ENCODE measurements around the gene ZNF662. TPM values are rescaled to one million over a fixed set of nuclear protein-coding genes. Genes with fewer than 3 reads are reported as not detected.

The ZNF662 gene
- total and polyA plus RNA-seq, 2 of the 8 experiments (the other 6 are each of a cell fraction or from before 2014, with no cell fraction given), result 0.03 TPM; not detected in 1

- POLR2A ChIA-PET (ENCODE audit: partially characterized antibody), result interaction anchor here (2.3 kb wide), 1 partner anchor 16 kb away, joined by 7 read pairs; the partner anchor contains the start of gene GASK1A
- H2BK5ac ChIP-seq (ENCODE audit: low read depth, low read length), result no peak overlapping the region
- no peak overlapping the region for H3K4me3 ChIP-seq (ENCODE audit: extremely low read depth in 1 of 4, insufficient read depth in 2 of 4, low read depth in 3 of 4, low read length in 4 of 4)
- TF ChIP-seq PHF8 (conservative IDR thresholded peaks at IDR 0.05; ENCODE audit: low read depth, low read length), result no peak
- no peak for TF ChIP-seq SUZ12 (IDR thresholded peaks at IDR 0.05; ENCODE audit: low read length)
- no peak for TF ChIP-seq EP300 (IDR thresholded peaks at IDR 0.05; ENCODE audit: borderline replicate concordance in 1 of 2, low read depth in 2 of 2, low read length in 2 of 2)
- no peak for TF ChIP-seq CTCF (IDR thresholded peaks at IDR 0.05; ENCODE audit: control extremely low read depth in 1 of 3, insufficient read depth in 1 of 3, low read depth in 1 of 3, low read length in 3 of 3)
- TF ChIP-seq CREB1 (IDR thresholded peaks at IDR 0.05), result no peak
- no peak for TF ChIP-seq KDM4A (IDR thresholded peaks at IDR 0.05; ENCODE audit: low read depth, low read length, severe bottlenecking)
- TF ChIP-seq SAP30 (IDR thresholded peaks at IDR 0.05; ENCODE audit: insufficient read depth, insufficient replicate concordance, low read length), result no peak
- no peak for TF ChIP-seq NRF1 (IDR thresholded peaks at IDR 0.05; ENCODE audit: low read depth, low read length)
- no peak for TF ChIP-seq CHD1 (IDR thresholded peaks at IDR 0.05; ENCODE audit: low read depth, low read length)
- TF ChIP-seq TAF1 (IDR thresholded peaks at IDR 0.05; ENCODE audit: low read depth, low read length), result no peak
- no peak for TF ChIP-seq FOSL1 (IDR thresholded peaks at IDR 0.05; ENCODE audit: insufficient read depth, low read depth, low read length)
- no peak for TF ChIP-seq ASH2L (IDR thresholded peaks at IDR 0.05; ENCODE audit: low read length)
Observed at GRCh38 chr3:42963269-42963668, 57.3 kb downstream of the ZNF662 start.

More at GRCh38 chr3:42963269-42963668, 57.3 kb downstream of the ZNF662 start:
- Histone ChIP-seq H3K23me2 (ENCODE audit: low read depth, low read length) (no peaks in the 10 kb centered on the region), H4K20me1 (replicated peaks in 1 of 2; ENCODE audit: control insufficient read depth in 1 of 2, insufficient read depth in 2 of 2, low read length in 2 of 2) (no peaks in the 10 kb centered on the region), H2BK120ac (replicated peaks; ENCODE audit: low read depth, low read length) (no peak overlapping the region), H3K9ac (replicated peaks in 1 of 4; ENCODE audit: extremely low read depth in 1 of 4, low read depth in 3 of 4, low read length in 3 of 4) (no peak overlapping the region), H2AK5ac (ENCODE audit: low read depth, low read length) (no peak overlapping the region), H3K4ac (replicated peaks; ENCODE audit: insufficient read length, low read depth, low read length) (no peak overlapping the region), H2BK15ac (ENCODE audit: low read length) (no peak overlapping the region), H4K8ac (ENCODE audit: extremely low read depth, insufficient read depth, low read length) (no peak overlapping the region), H4K91ac (replicated peaks; ENCODE audit: insufficient read length, low read length) (no peak overlapping the region), H3K56ac (replicated peaks; ENCODE audit: insufficient read length, low read depth, low read length) (no peak overlapping the region), H3K27me3 (replicated peaks in 1 of 4; ENCODE audit: control insufficient read depth in 3 of 4, extremely low read depth in 1 of 4, insufficient read depth in 3 of 4, low read length in 3 of 4) (no peaks in the 10 kb centered on the region), H3K9me3 (ENCODE audit: insufficient read depth in 2 of 2, low read depth in 1 of 2, low read length in 1 of 2) (no peaks in the 10 kb centered on the region), H2BK20ac (ENCODE audit: low read length) (no peak overlapping the region), H3K79me2 (ENCODE audit: control insufficient read depth in 1 of 2, insufficient read depth in 2 of 2, low read length in 2 of 2) (no peaks in the 10 kb centered on the region), H3K36me3 (ENCODE audit: control insufficient read depth in 2 of 4, insufficient read depth in 4 of 4, low read length in 3 of 4) (no peaks in the 10 kb centered on the region), H3K23ac (ENCODE audit: insufficient read length) (no peak overlapping the region), H3K4me2 (ENCODE audit: insufficient read depth in 1 of 2, low read depth in 2 of 2, low read length in 2 of 2) (no peak overlapping the region), H3K79me1 (ENCODE audit: low read depth, low read length) (no peaks in the 10 kb centered on the region), H2AFZ (ENCODE audit: low read length) (no peak overlapping the region), H3K4me1 (replicated peaks in 1 of 4; ENCODE audit: control insufficient read depth in 3 of 4, insufficient read depth in 4 of 4, low read length in 3 of 4) (no peaks in the 10 kb centered on the region), H4K5ac (ENCODE audit: insufficient read length, low read depth, low read length) (no peak overlapping the region), H3K14ac (ENCODE audit: insufficient read length) (no peak overlapping the region), H3K27ac (ENCODE audit: low read depth, low read length) (no peak overlapping the region), H3K18ac (ENCODE audit: extremely low read depth, low read length) (no peak overlapping the region), H2BK12ac (ENCODE audit: low read depth, low read length) (no peak overlapping the region)
- FAIRE-seq (no peak), DNase-seq (ENCODE audit: low read depth in 1 of 2, low spot score in 2 of 2) (no peak)
- CTCF ChIA-PET (ENCODE audit: partially characterized antibody), result interaction anchor here (1.0 to 5.8 kb wide), 11 partner anchors 16 to 199 kb away, joined by 4 to 111 read pairs (median 26); partner anchors contain the start of gene GASK1A
- WGBS, 2 experiments (ENCODE audit: extremely low coverage in 1 of 2, insufficient coverage in 1 of 2, insufficient read length in 1 of 2, insufficient replicate concordance in 2 of 2, low coverage in 1 of 2, low lambda C conversion rate in 2 of 2, missing lambda C conversion rate in 1 of 2), result 60% methylated on average over 2 of the region's 2 CpGs; no CpG with 5 or more reads in 1 of the 2 experiments
